ENCODE data around the gene SLC25A25. TPM values are rescaled to one million over a fixed set of nuclear protein-coding genes. Genes with fewer than 3 reads are reported as not detected.

The SLC25A25 gene
- total and polyA plus RNA-seq, 9 of the 15 experiments (the other 6 are each of a cell fraction or from before 2014, with no cell fraction given): 0.07 to 35.9 (median 23.2) TPM

GRCh38 chr9:128078504-128079434 lies 10.7 kb downstream of the SLC25A25 start:
- TSS peak; percentile 3 for BruUV-seq (replicated peaks)
- peak overlapping the region; percentile 99 for H3K27ac ChIP-seq (ENCODE audit: extremely low read depth, low read depth, low read length)
- ATAC-seq: peak; percentile 74
- H2AFZ ChIP-seq (ENCODE audit: low read depth, low read length): no peak overlapping the region
- POLR2A ChIA-PET: interaction anchor here (0.6 to 7.0 kb wide), 13 partner anchors 10 to 307 kb away, joined by 3 to 82 read pairs (median 3); partner anchors contain the start of genes NAIF1 and SLC25A25
- H3K79me2 ChIP-seq (ENCODE audit: control insufficient read depth, insufficient read depth, low read length): peaks cover 91% of the 10 kb centered on the region
- H3K4me1 ChIP-seq (replicated peaks in 1 of 2; ENCODE audit: control insufficient read depth in 2 of 2, insufficient read depth in 2 of 2, low read length in 2 of 2): peaks cover 55 to 58% of the 10 kb centered on the region in 2 experiments
- DNase-seq (ENCODE audit: extremely low read depth in 1 of 4, low spot score in 3 of 4): peak; percentile 53 to 92 (median 66)
- H3K9ac ChIP-seq (ENCODE audit: insufficient read depth in 1 of 2, low read depth in 2 of 2, low read length in 2 of 2): peak overlapping the region; percentile 82 to 87
- no peaks in the 10 kb centered on the region for H3K27me3 ChIP-seq (ENCODE audit: control insufficient read depth in 2 of 2, insufficient read depth in 2 of 2, low read length in 2 of 2)
- H3K9me3 ChIP-seq (replicated peaks; ENCODE audit: control insufficient read depth, insufficient read depth, low read depth, low read length): no peaks in the 10 kb centered on the region
- H3K36me3 ChIP-seq (ENCODE audit: control insufficient read depth, insufficient read depth, low read length): peaks cover 35% of the 10 kb centered on the region; the same call in 2 of the 3 replicates
- H4K20me1 ChIP-seq (replicated peaks; ENCODE audit: control insufficient read depth, insufficient read depth, low read length): no peaks in the 10 kb centered on the region
- in situ Hi-C loops (cut with MboI): no loop called here
- intact Hi-C loops (cut with micrococcal nuclease): loop anchor here (2.0 kb wide), 1 partner anchor 16 kb away; no protein-coding TSS in a partner anchor
- peak overlapping the region; percentile 86 for H3K4me2 ChIP-seq (ENCODE audit: insufficient read depth, low read length)
- FAIRE-seq: peak; percentile 97
- CTCF ChIA-PET (ENCODE audit: low intra/inter-chr PET ratio): interaction anchor here (1.1 kb wide), 1 partner anchor 39 kb away, joined by 4 read pairs; no protein-coding TSS in a partner anchor
- 2% methylated on average over 11 of the region's 11 CpGs for WGBS (ENCODE audit: insufficient coverage, low coverage, missing lambda C conversion rate)
- H3K4me3 ChIP-seq: peak overlapping the region; percentile 23; the same call in 1 of the 2 replicates
- no peaks in the 10 kb centered on the region for H3K9me1 ChIP-seq (ENCODE audit: control insufficient read depth, insufficient read depth, low read length)
- TF ChIP-seq ZNF639 (CRISPR knock-in tag; conservative IDR thresholded peaks at IDR 0.05 in 1 of 2, IDR thresholded peaks at IDR 0.05 in 1 of 2) (peak in 1 of 2 experiments; percentile 51; a peak in 1 of 4 replicates), SMARCE1 (IDR thresholded peaks at IDR 0.05) (peak; percentile 99), LCOR (CRISPR knock-in tag; IDR thresholded peaks at IDR 0.05) (peak; percentile 69; the same call in 1 of the 2 replicates), MBD2 (IDR thresholded peaks at IDR 0.05; ENCODE audit: borderline replicate concordance, low read depth) (0 out of 2 replicates have a peak, but pooled peaks have one; percentile 54), TBP (optimal IDR thresholded peaks at IDR 0.05; ENCODE audit: low read depth, low read length) (peak; percentile 53), ATF3 (IDR thresholded peaks at IDR 0.05) (peak; percentile 95), ATF3 (CRISPR knock-in tag; conservative IDR thresholded peaks at IDR 0.05) (peak; percentile 47; the same call in 1 of the 2 replicates), JUN (IDR thresholded peaks at IDR 0.05; ENCODE audit: borderline replicate concordance, low read depth, low read length) (peak; percentile 94), JUN (CRISPR knock-in tag; IDR thresholded peaks at IDR 0.05; ENCODE audit: borderline replicate concordance) (no peak), ZNF76 (CRISPR knock-in tag; IDR thresholded peaks at IDR 0.05; ENCODE audit: borderline replicate concordance) (no peak), ZKSCAN1 (IDR thresholded peaks at IDR 0.05; ENCODE audit: low read depth, low read length) (no peak), STAT5A (IDR thresholded peaks at IDR 0.05; ENCODE audit: borderline replicate concordance, low read length) (peak; percentile 95), SNIP1 (IDR thresholded peaks at IDR 0.05; ENCODE audit: low read depth) (no peak), CREB1 (IDR thresholded peaks at IDR 0.05) (no peak), CREB1 (CRISPR knock-in tag; IDR thresholded peaks at IDR 0.05) (no peak), KLF16 (IDR thresholded peaks at IDR 0.05) (peak; percentile 49; the same call in 1 of the 2 replicates), FOXK2 (conservative IDR thresholded peaks at IDR 0.05 in 1 of 2, IDR thresholded peaks at IDR 0.05 in 1 of 2; ENCODE audit: low read depth in 2 of 2) (peak; percentile 30; a peak in 3 of 4 replicates), NFRKB (IDR thresholded peaks at IDR 0.05; ENCODE audit: low read depth) (peak; percentile 37; the same call in 1 of the 2 replicates), ZFX (CRISPR knock-in tag; IDR thresholded peaks at IDR 0.05) (peak; percentile 72), ZNF175 (CRISPR knock-in tag; IDR thresholded peaks at IDR 0.05; ENCODE audit: low read depth) (0 out of 2 replicates have a peak, but pooled peaks have one; percentile 8)
